Activated naive CD8-positive, alpha-beta T cell treated with anti-CD3 and anti-CD28 coated beads, Interleukin-2, amount 10 ng/mL, durations not matched to agents 7 days and 5 days (primary cell): ENCODE data around the gene TRNT1. TPM values are rescaled to one million over a fixed set of nuclear protein-coding genes. Genes with fewer than 3 reads are reported as not detected.

Experiments used
- total RNA-seq, 2 experiments: library from RNA; stranded (reverse); gene quantifications; one replicate each; pipeline ENCODE4 v1.2.3, GENCODE V29; 2021

TRNT1 gene
- total RNA-seq, 2 experiments from 2014 or later: 33.9 to 35.9 TPM

Other genes starting within 250 kb of the TRNT1 start
- gene IL5RA, start 16.6 kb upstream of the TRNT1 start, total RNA-seq: under 1 TPM; 0.48 to 0.64 TPM
- gene CRBN, start 52.8 kb downstream of the TRNT1 start, total RNA-seq: 10 to 100 TPM; 73.0 to 75.6 TPM